ENCODE data around the gene TMEM219. TPM values are rescaled to one million over a fixed set of nuclear protein-coding genes. Genes with fewer than 3 reads are reported as not detected.

TMEM219 gene
- total and polyA plus RNA-seq, 9 of the 15 experiments (the other 6 are each of a cell fraction or from before 2014, with no cell fraction given): 35.3 to 62.8 (median 55.5) TPM

DNA sequence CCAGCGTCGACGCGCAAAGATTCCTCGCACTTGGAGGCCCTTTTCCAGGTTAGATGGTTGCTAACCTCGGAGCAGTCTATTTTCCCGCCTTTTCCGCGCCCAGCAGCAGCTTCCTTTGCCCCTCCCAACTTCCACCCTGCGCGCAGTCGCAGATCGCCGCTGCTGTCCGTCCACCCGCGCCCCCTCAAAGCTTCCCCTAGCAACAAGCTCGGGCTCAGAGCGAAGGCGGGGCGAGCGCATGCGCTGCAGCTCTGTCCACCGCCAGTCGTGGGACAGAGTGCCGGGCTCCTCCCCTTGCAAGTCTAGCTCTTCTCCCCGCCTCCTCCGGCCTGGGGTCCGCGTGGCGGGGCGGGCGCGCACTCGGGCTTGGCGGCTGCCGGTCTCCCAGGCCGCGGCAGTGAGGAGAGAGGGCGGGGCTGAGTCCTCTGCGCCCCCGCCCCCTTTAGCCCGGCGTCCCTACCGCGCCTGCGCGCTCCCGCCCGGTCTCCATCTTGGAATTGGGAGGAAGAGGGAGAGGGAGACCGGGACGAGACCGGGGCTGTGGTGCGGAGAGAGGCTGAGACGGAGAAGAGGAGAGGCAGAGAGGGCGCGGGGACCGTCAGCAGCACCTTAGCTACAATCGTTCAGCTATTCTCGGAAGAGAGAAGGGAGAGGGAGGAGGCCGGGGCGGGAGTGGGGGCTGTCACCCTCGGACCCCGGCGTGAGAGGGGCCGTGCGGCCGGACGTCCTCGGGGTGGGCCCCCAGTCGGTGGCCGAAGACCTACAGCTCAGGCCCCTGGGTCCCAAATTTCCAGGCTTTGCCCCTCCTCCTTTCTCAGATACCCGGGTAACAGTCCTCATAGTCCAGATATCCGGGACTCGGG is 11.7 kb downstream of the TMEM219 start, which contains the start of gene TAOK2 (continued):
- TF ChIP-seq MECOM (CRISPR knock-in tag; IDR thresholded peaks at IDR 0.05) (no peak), MCM3 (IDR thresholded peaks at IDR 0.05) (no peak), HEY1 (CRISPR knock-in tag; IDR thresholded peaks at IDR 0.05; ENCODE audit: borderline replicate concordance) (no peak), STAT5B (CRISPR knock-in tag; IDR thresholded peaks at IDR 0.05) (no peak), NFIX (CRISPR knock-in tag; IDR thresholded peaks at IDR 0.05; ENCODE audit: low read depth) (no peak), BDP1 (IDR thresholded peaks at IDR 0.05; ENCODE audit: insufficient read depth, insufficient read length) (no peak), NUFIP1 (IDR thresholded peaks at IDR 0.05; ENCODE audit: partially characterized antibody) (no peak), CREBBP (IDR thresholded peaks at IDR 0.05; ENCODE audit: low read depth, low read length) (no peak), NR3C1 (CRISPR knock-in tag; IDR thresholded peaks at IDR 0.05) (no peak), ZNF232 (CRISPR knock-in tag; IDR thresholded peaks at IDR 0.05) (no peak), MXI1 (IDR thresholded peaks at IDR 0.05; ENCODE audit: low read depth, low read length) (peak; percentile 81), IFI16 (CRISPR knock-in tag; IDR thresholded peaks at IDR 0.05) (no peak), ZKSCAN3 (CRISPR knock-in tag; IDR thresholded peaks at IDR 0.05) (no peak), WHSC1 (IDR thresholded peaks at IDR 0.05; ENCODE audit: low read length) (no peak), TAF7 (tag; IDR thresholded peaks at IDR 0.05) (0 out of 2 replicates have a peak, but pooled peaks have one; percentile 40), SIN3B (IDR thresholded peaks at IDR 0.05; ENCODE audit: low read depth) (no peak), RCOR1 (IDR thresholded peaks at IDR 0.05; ENCODE audit: borderline replicate concordance in 1 of 2, low read depth in 2 of 2, low read length in 2 of 2) (no peak), SMAD3 (CRISPR knock-in tag; conservative IDR thresholded peaks at IDR 0.05) (peak; percentile 38; the same call in 1 of the 2 replicates), RBM15 (IDR thresholded peaks at IDR 0.05; ENCODE audit: insufficient read depth, low read length) (no peak), POLR2AphosphoS5 (IDR thresholded peaks at IDR 0.05; ENCODE audit: control insufficient read depth, insufficient read depth, low read depth, low read length) (peak; percentile 85), PCBP2 (IDR thresholded peaks at IDR 0.05; ENCODE audit: low read depth, low read length, poor library complexity, severe bottlenecking) (no peak), TRIM28 (IDR thresholded peaks at IDR 0.05) (no peak), DACH1 (IDR thresholded peaks at IDR 0.05; ENCODE audit: partially characterized antibody) (no peak), NFXL1 (CRISPR knock-in tag; IDR thresholded peaks at IDR 0.05) (no peak), POLR2A (conservative IDR thresholded peaks at IDR 0.05) (peak; percentile 94), MYC (IDR thresholded peaks at IDR 0.05; ENCODE audit: low read depth, low read length) (peak; percentile 96), MYC (CRISPR knock-in tag; IDR thresholded peaks at IDR 0.05; ENCODE audit: borderline replicate concordance, low read depth) (peak; percentile 64; the same call in 1 of the 2 replicates), CTBP1 (IDR thresholded peaks at IDR 0.05; ENCODE audit: borderline replicate concordance) (peak; percentile 78), STAT5A (IDR thresholded peaks at IDR 0.05; ENCODE audit: borderline replicate concordance, low read length) (no peak)
- TF ChIP-seq, protein P1, sequence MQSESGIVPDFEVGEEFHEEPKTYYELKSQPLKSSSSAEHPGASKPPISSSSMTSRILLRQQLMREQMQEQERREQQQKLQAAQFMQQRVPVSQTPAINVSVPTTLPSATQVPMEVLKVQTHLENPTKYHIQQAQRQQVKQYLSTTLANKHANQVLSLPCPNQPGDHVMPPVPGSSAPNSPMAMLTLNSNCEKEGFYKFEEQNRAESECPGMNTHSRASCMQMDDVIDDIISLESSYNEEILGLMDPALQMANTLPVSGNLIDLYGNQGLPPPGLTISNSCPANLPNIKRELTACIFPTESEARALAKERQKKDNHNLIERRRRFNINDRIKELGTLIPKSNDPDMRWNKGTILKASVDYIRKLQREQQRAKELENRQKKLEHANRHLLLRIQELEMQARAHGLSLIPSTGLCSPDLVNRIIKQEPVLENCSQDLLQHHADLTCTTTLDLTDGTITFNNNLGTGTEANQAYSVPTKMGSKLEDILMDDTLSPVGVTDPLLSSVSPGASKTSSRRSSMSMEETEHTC (IDR thresholded peaks at IDR 0.05): no peak
- TF ChIP-seq, protein P2, sequence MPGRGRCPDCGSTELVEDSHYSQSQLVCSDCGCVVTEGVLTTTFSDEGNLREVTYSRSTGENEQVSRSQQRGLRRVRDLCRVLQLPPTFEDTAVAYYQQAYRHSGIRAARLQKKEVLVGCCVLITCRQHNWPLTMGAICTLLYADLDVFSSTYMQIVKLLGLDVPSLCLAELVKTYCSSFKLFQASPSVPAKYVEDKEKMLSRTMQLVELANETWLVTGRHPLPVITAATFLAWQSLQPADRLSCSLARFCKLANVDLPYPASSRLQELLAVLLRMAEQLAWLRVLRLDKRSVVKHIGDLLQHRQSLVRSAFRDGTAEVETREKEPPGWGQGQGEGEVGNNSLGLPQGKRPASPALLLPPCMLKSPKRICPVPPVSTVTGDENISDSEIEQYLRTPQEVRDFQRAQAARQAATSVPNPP (IDR thresholded peaks at IDR 0.05; ENCODE audit: borderline replicate concordance, insufficient read depth, insufficient read length): no peak
